ENCODE measurements around the gene ALPL. TPM values are rescaled to one million over a fixed set of nuclear protein-coding genes. Genes with fewer than 3 reads are reported as not detected.

The ALPL gene
- total and polyA plus RNA-seq, 9 of the 15 experiments (the other 6 are each of a cell fraction or from before 2014, with no cell fraction given) = 0.04 to 0.38 (median 0.18) TPM; not detected in 4

DNA sequence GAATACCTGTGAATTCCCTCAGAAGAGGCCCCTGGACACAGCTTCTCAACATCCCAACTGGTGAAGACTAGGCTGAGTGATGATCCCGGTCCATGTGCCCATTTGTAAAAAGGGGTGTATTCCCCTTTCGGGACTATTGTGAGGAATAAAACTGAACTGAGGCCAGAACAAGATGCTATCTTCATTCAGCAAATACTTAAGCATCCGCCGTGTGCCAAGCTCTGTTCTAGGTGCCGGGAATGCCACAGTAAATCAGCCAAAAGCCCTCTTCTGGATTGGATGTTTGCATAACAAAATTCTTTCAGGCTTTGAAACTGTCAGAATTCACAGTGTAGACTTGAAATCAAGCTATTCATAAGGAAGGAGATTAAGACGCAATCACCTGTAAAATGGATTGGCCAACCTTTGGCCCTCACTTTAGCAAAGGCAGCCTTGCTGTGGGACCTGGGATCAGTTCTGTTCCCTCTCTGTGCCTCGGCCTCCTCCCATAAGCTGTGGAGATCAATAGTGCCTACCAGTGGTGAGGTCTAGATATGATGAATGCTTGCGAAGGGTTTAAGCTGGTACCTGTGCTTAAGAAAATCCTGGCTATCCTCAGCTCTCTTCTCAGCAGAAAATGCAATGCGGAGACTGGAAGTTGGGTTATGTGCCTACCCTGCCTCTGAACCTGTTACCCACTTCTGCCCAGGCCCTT lies 1.8 kb downstream of the ALPL start:
- H3K4me3 ChIP-seq = no peak overlapping the region
- intact Hi-C loops (cut with micrococcal nuclease) (loop anchor here (5.0 to 10.0 kb wide), 3 partner anchors 84 to 454 kb away; no protein-coding TSS in a partner anchor), in situ Hi-C loops (cut with MboI) (loop anchor here (5.0 to 25.0 kb wide), 2 partner anchors 76 to 151 kb away; partner anchors contain the start of gene RAP1GAP)
- ChIA-PET POLR2A (interaction anchor here (0.5 to 1.3 kb wide), 5 partner anchors 10 to 186 kb away, joined by 3 to 5 read pairs (median 4); no protein-coding TSS in a partner anchor), CTCF (ENCODE audit: low intra/inter-chr PET ratio) (no interaction called here)
- H4K20me1 ChIP-seq (replicated peaks; ENCODE audit: control insufficient read depth, insufficient read depth, low read length) = peaks cover 9% of the 10 kb centered on the region; the same call in 1 of the 2 replicates
- H3K9ac ChIP-seq (ENCODE audit: insufficient read depth in 1 of 2, low read depth in 2 of 2, low read length in 2 of 2) = no peak overlapping the region; a peak in 1 of 4 replicates
- no peaks in the 10 kb centered on the region for H3K9me3 ChIP-seq (replicated peaks; ENCODE audit: control insufficient read depth, insufficient read depth, low read depth, low read length)
- 23% methylated on average over 9 of the region's 9 CpGs for WGBS (ENCODE audit: insufficient coverage, low coverage, missing lambda C conversion rate)
- peak; percentile 68 for FAIRE-seq
- H3K4me2 ChIP-seq (ENCODE audit: insufficient read depth, low read length) = no peak overlapping the region
- no peaks in the 10 kb centered on the region for H3K36me3 ChIP-seq (ENCODE audit: control insufficient read depth, insufficient read depth, low read length)
- H3K4me1 ChIP-seq (replicated peaks in 1 of 2; ENCODE audit: control insufficient read depth in 2 of 2, insufficient read depth in 2 of 2, low read length in 2 of 2) = peaks cover 0 to 14% of the 10 kb centered on the region in 2 experiments; a peak in 3 of 5 replicates
- H3K27ac ChIP-seq (ENCODE audit: extremely low read depth, low read depth, low read length) = no peak overlapping the region
- H3K79me2 ChIP-seq (ENCODE audit: control insufficient read depth, insufficient read depth, low read length) = no peaks in the 10 kb centered on the region
- peak in 1 of 4 experiments; percentile 29 for DNase-seq (ENCODE audit: extremely low read depth in 1 of 4, low spot score in 3 of 4)
- H3K9me1 ChIP-seq (ENCODE audit: control insufficient read depth, insufficient read depth, low read length) = no peaks in the 10 kb centered on the region
- peak; percentile 31; the same call in 2 of the 3 replicates for ATAC-seq
- no TSS peak for BruUV-seq (replicated peaks)
- peaks cover 24 to 53% of the 10 kb centered on the region in 2 experiments for H3K27me3 ChIP-seq (ENCODE audit: control insufficient read depth in 2 of 2, insufficient read depth in 2 of 2, low read length in 2 of 2)
- no peak overlapping the region for H2AFZ ChIP-seq (ENCODE audit: low read depth, low read length)
- TF ChIP-seq HOMEZ (CRISPR knock-in tag; IDR thresholded peaks at IDR 0.05) = no peak
- TF ChIP-seq RAD21 (CRISPR knock-in tag; conservative IDR thresholded peaks at IDR 0.05 in 1 of 2, IDR thresholded peaks at IDR 0.05 in 1 of 2) = peak in 1 of 2 experiments; percentile 46; a peak in 2 of 4 replicates
- TF ChIP-seq E2F4 (CRISPR knock-in tag; IDR thresholded peaks at IDR 0.05; ENCODE audit: low read depth) = no peak
- no peak for TF ChIP-seq ATF3 (IDR thresholded peaks at IDR 0.05)
- no peak for TF ChIP-seq ATF3 (CRISPR knock-in tag; conservative IDR thresholded peaks at IDR 0.05)
- peak; percentile 33 to 49 (median 36); a peak in 4 of 6 replicates for TF ChIP-seq CTCF (IDR thresholded peaks at IDR 0.05 in 2 of 3, conservative IDR thresholded peaks at IDR 0.05 in 1 of 3; ENCODE audit: insufficient read depth in 2 of 3, low read depth in 1 of 3, low read length in 3 of 3)
- no peak for TF ChIP-seq HDAC2 (IDR thresholded peaks at IDR 0.05)
- TF ChIP-seq MBD2 (IDR thresholded peaks at IDR 0.05; ENCODE audit: borderline replicate concordance, low read depth) = no peak
- no peak for TF ChIP-seq SMC3 (conservative IDR thresholded peaks at IDR 0.05; ENCODE audit: insufficient read depth, low read depth, low read length)
- TF ChIP-seq SRF (CRISPR knock-in tag; IDR thresholded peaks at IDR 0.05) = no peak
- TF ChIP-seq SMAD2 (IDR thresholded peaks at IDR 0.05; ENCODE audit: low read depth, low read length) = no peak
- TF ChIP-seq HES1 (IDR thresholded peaks at IDR 0.05; ENCODE audit: low read depth) = no peak
- peak; percentile 53 for TF ChIP-seq ZFP36 (IDR thresholded peaks at IDR 0.05; ENCODE audit: low read depth, low read length, partially characterized antibody)
